ENCODE data around the gene LSAMP.

Gene LSAMP

DNA sequence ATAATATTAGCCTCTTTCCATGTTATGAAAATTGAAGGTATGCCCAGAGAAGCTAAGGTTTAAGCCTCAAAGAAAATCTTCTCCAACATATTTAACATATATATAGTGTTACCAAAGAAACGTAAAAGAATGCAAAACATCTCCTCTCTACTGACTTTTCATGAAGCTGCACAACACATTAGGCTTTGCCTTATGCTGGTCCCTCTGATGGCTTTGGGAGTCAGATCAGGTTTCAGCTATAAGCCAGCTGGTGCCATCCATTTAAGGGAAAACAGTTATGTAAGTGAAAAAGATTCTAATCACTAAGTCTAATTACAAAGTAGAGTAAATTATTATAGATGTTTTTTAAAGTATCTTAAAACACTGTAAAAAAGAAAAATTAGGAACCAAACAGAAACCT is 410.5 kb downstream of the LSAMP start:
- Histone ChIP-seq H3K27ac (ENCODE audit: poor library complexity, severe bottlenecking) (no peak overlapping the region), H3K9me3 (ENCODE audit: severe bottlenecking) (no peaks in the 10 kb centered on the region), H3K27me3 (ENCODE audit: insufficient read depth, poor library complexity, severe bottlenecking) (no peaks in the 10 kb centered on the region), H3K4me1 (ENCODE audit: insufficient read depth, poor library complexity, severe bottlenecking) (peaks cover 14% of the 10 kb centered on the region), H3K36me3 (ENCODE audit: low read depth) (no peaks in the 10 kb centered on the region), H3K4me3 (ENCODE audit: severe bottlenecking) (no peak overlapping the region)
- ATAC-seq (ENCODE audit: low read depth) (no peak), DNase-seq (ENCODE audit: low spot score) (no peak)
- TF ChIP-seq, protein P1, sequence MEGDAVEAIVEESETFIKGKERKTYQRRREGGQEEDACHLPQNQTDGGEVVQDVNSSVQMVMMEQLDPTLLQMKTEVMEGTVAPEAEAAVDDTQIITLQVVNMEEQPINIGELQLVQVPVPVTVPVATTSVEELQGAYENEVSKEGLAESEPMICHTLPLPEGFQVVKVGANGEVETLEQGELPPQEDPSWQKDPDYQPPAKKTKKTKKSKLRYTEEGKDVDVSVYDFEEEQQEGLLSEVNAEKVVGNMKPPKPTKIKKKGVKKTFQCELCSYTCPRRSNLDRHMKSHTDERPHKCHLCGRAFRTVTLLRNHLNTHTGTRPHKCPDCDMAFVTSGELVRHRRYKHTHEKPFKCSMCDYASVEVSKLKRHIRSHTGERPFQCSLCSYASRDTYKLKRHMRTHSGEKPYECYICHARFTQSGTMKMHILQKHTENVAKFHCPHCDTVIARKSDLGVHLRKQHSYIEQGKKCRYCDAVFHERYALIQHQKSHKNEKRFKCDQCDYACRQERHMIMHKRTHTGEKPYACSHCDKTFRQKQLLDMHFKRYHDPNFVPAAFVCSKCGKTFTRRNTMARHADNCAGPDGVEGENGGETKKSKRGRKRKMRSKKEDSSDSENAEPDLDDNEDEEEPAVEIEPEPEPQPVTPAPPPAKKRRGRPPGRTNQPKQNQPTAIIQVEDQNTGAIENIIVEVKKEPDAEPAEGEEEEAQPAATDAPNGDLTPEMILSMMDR (IDR thresholded peaks at IDR 0.05; ENCODE audit: poor library complexity, severe bottlenecking), result no peak

DNA sequence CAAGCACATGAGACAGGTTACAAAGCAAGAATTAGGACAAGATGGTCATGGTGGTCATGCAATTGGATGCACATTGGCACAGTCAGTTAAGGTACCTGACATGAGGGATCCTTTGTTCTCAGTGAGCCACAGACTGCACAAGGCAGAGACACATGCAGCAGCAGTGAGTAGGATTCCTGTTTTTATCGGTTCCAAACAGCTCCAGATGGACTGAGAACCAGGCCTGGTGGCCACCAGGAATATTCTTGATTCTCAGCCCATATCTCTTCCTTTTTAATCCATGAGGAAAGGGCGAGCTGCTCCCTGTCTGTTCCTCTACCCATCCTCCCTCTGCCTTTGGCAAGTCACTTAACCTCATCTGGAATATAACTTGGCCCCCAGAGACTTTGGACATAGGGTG is 411.2 kb downstream of the LSAMP start:
- no peaks in the 10 kb centered on the region for H3K9me3 ChIP-seq (ENCODE audit: severe bottlenecking)
- no peak overlapping the region for H3K27ac ChIP-seq (ENCODE audit: poor library complexity, severe bottlenecking)
- H3K4me3 ChIP-seq (ENCODE audit: severe bottlenecking), result no peak overlapping the region
- DNase-seq (ENCODE audit: low spot score) (no peak), ATAC-seq (ENCODE audit: low read depth) (no peak)
- peaks cover 9% of the 10 kb centered on the region for H3K4me1 ChIP-seq (ENCODE audit: insufficient read depth, poor library complexity, severe bottlenecking)
- H3K36me3 ChIP-seq (ENCODE audit: low read depth), result no peaks in the 10 kb centered on the region
- TF ChIP-seq, protein P1 (IDR thresholded peaks at IDR 0.05; ENCODE audit: poor library complexity, severe bottlenecking), result no peak
- no peaks in the 10 kb centered on the region for H3K27me3 ChIP-seq (ENCODE audit: insufficient read depth, poor library complexity, severe bottlenecking)

DNA sequence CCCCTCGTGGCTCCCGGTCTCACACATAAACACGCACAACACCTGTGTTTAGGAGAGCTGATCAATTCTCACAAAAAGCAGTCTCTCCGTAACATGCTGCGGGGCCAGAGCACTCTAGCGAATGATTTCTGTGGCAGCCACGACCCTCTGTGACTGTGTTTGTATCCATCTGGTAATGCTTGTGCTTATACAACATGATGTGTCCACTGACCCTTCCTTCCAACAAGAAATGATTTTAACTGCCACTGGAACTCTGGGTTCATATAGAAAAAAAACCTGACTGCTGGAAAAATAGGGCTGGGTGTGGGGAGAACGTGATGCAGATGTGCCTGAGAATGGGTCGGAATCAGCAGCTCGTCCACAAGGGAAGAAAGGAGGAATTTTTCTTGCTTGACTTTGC is 411.8 kb downstream of the LSAMP start:
- ATAC-seq (ENCODE audit: low read depth) (no peak), DNase-seq (ENCODE audit: low spot score) (no peak)
- TF ChIP-seq, protein P1 (IDR thresholded peaks at IDR 0.05; ENCODE audit: poor library complexity, severe bottlenecking), result no peak
- Histone ChIP-seq H3K27ac (ENCODE audit: poor library complexity, severe bottlenecking) (no peak overlapping the region), H3K9me3 (ENCODE audit: severe bottlenecking) (no peaks in the 10 kb centered on the region), H3K36me3 (ENCODE audit: low read depth) (no peaks in the 10 kb centered on the region), H3K4me3 (ENCODE audit: severe bottlenecking) (no peak overlapping the region), H3K27me3 (ENCODE audit: insufficient read depth, poor library complexity, severe bottlenecking) (no peaks in the 10 kb centered on the region), H3K4me1 (ENCODE audit: insufficient read depth, poor library complexity, severe bottlenecking) (peaks cover 3% of the 10 kb centered on the region)

DNA sequence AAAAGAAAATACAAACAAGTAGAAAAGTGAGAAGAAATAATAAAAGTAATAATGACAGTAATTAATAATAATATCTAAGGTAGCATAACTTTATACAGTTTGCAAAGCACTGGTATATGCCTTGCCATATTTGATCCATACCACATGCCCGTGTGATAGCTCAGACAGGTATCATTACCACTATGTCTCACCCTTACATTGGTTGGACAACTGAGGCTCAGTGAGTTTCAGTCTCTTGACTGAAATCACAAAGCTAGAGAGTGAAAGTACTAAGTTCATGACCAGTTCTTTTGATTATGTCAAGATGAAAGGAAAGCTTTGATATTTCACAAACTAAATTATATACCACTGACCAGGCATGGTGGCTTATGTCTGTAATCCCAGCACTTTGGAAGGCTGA is 413.1 kb downstream of the LSAMP start:
- Histone ChIP-seq H3K36me3 (ENCODE audit: low read depth) (no peaks in the 10 kb centered on the region), H3K27me3 (ENCODE audit: insufficient read depth, poor library complexity, severe bottlenecking) (no peaks in the 10 kb centered on the region), H3K9me3 (ENCODE audit: severe bottlenecking) (no peaks in the 10 kb centered on the region), H3K4me1 (ENCODE audit: insufficient read depth, poor library complexity, severe bottlenecking) (no peaks in the 10 kb centered on the region), H3K27ac (ENCODE audit: poor library complexity, severe bottlenecking) (no peak overlapping the region), H3K4me3 (ENCODE audit: severe bottlenecking) (no peak overlapping the region)
- ATAC-seq (ENCODE audit: low read depth) (no peak), DNase-seq (ENCODE audit: low spot score) (no peak)
- TF ChIP-seq, protein P1 (IDR thresholded peaks at IDR 0.05; ENCODE audit: poor library complexity, severe bottlenecking), result no peak

DNA sequence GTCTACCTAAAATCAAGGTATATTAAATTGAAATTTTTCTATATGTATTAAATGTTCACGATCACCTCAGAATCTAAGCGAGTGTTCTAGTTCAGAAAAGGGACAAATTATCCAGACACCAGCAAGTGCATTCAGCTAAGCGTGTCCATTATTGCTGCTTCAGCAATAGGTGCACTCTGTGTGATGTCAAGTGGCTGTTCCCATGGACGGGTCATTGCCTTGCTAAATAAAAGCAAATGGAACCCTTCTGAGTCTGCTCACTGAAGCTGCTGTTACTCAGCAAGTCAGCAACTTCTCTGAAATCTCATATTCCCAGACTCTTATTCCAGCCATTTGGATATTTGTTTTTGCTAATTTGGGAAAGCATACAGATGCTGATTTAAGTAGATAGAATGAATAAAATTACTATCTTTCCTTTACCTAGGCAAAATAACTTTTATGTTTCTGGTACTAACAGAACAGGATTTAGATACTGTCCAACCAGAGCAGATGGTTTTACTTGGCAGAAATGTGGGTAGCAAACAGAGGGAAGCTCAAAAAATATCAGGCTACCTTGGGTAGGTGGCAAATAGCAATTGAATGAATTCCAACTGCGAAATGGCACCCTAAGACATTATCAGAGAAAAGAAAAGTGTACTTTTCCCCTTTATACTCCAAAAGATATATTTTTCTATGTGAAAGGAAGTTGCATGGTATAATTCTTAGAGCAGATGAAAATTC is 415.0 kb downstream of the LSAMP start:
- no peaks in the 10 kb centered on the region for H3K4me1 ChIP-seq (ENCODE audit: insufficient read depth, poor library complexity, severe bottlenecking)
- H3K27ac ChIP-seq (ENCODE audit: poor library complexity, severe bottlenecking), result no peak overlapping the region
- no peak for DNase-seq (ENCODE audit: low spot score)
- H3K27me3 ChIP-seq (ENCODE audit: insufficient read depth, poor library complexity, severe bottlenecking), result no peaks in the 10 kb centered on the region
- ATAC-seq (ENCODE audit: low read depth), result no peak
- H3K9me3 ChIP-seq (ENCODE audit: severe bottlenecking), result no peaks in the 10 kb centered on the region
- H3K36me3 ChIP-seq (ENCODE audit: low read depth), result no peaks in the 10 kb centered on the region
- TF ChIP-seq, protein P1 (IDR thresholded peaks at IDR 0.05; ENCODE audit: poor library complexity, severe bottlenecking), result no peak
- no peak overlapping the region for H3K4me3 ChIP-seq (ENCODE audit: severe bottlenecking)

Measured in RWPE2 (cell line).